GM18511 (cell line): ENCODE data around the gene ERMN.
A peak's percentile ranks its signal among the peaks of the same experiment; 100 is the strongest.
"Not testable (repeated sequence)": the region's sequence is repeated elsewhere in the genome, so short reads cannot be mapped to it uniquely, and the experiment has no call there.

Experiments used
- ATAC-seq: cut with Tn5 transposase; IDR thresholded peaks from one replicate; pipeline ENCODE4 v1.9.1; 2021; ENCODE audit warnings: mild to moderate bottlenecking, moderate library complexity; ENCODE audit not compliant: unreplicated experiment

The ERMN gene

GRCh38 chr2:157325786-157326185 lies at the start of gene ERMN:
TSS of gene ERMN (minus strand) at chr2:157325824. CDS start at chr2:157325642, 182 bp downstream.
- ATAC-seq: no peak

- no peak for ATAC-seq
Measured at GRCh38 chr2:157375384-157375783, 49.8 kb upstream of the ERMN start.

GRCh38 chr2:157368508-157368907 lies 42.9 kb upstream of the ERMN start:
- not testable (repeated sequence) for ATAC-seq

GRCh38 chr2:157367704-157368103 lies 42.1 kb upstream of the ERMN start:
- no peak for ATAC-seq

GRCh38 chr2:157364257-157364974 lies 38.8 kb upstream of the ERMN start:
- ATAC-seq: peak; percentile 84

GRCh38 chr2:157363612-157364101 lies 38.0 kb upstream of the ERMN start:
- peak; percentile 68 for ATAC-seq

GRCh38 chr2:157362627-157363026 lies 37.0 kb upstream of the ERMN start:
- no peak for ATAC-seq

- no peak for ATAC-seq
Measured at GRCh38 chr2:157361526-157361925, 35.9 kb upstream of the ERMN start.

GRCh38 chr2:157359628-157360027 lies 34.0 kb upstream of the ERMN start:
- peak; percentile 38 for ATAC-seq

GRCh38 chr2:157355618-157356017 lies 30.0 kb upstream of the ERMN start:
- no peak for ATAC-seq

GRCh38 chr2:157349949-157350515 lies 24.4 kb upstream of the ERMN start:
- ATAC-seq: no peak

GRCh38 chr2:157348291-157348921 lies 22.8 kb upstream of the ERMN start:
- ATAC-seq: no peak

GRCh38 chr2:157345647-157346389 lies 20.2 kb upstream of the ERMN start:
- no peak for ATAC-seq

GRCh38 chr2:157341381-157341780 lies 15.8 kb upstream of the ERMN start:
- ATAC-seq: not testable (repeated sequence)

- ATAC-seq: no peak
Measured at GRCh38 chr2:157339965-157340655, 14.5 kb upstream of the ERMN start.

GRCh38 chr2:157337978-157338377 lies 12.4 kb upstream of the ERMN start:
- ATAC-seq: no peak

- ATAC-seq: peak; percentile 63
Measured at GRCh38 chr2:157336137-157337010, 10.8 kb upstream of the ERMN start.

GRCh38 chr2:157334797-157335196 lies 9.2 kb upstream of the ERMN start:
- ATAC-seq: no peak

- ATAC-seq: no peak
Measured at GRCh38 chr2:157334335-157334734, 8.7 kb upstream of the ERMN start.
